ENCODE results near the gene SLCO2A1.

SLCO2A1 gene

GRCh38 chr3:133880886-133881455 lies 148.8 kb downstream of the SLCO2A1 start:
- DNase-seq: no peak

GRCh38 chr3:133880287-133880686 lies 149.4 kb downstream of the SLCO2A1 start:
- no peak for DNase-seq

DNA sequence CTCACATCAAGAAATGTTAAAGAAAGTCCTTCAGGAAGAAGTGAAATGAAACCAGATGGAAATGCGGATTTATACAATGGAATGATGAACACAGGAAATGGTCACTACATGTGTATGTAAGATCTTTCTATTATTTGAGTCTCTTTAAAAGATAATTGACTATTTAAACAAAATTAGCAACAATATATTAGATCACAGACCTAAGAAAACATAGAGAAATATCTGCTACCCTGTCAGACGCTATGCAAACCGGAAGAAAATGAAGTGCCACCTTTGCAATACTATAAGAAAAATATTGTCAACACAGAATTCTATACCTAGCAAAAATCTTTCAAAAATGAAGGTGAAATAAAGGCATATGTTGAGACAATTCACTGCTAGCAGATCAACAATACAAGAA lies 151.2 kb downstream of the SLCO2A1 start:
- DNase-seq: no peak

Measured in NCI-H524 (cell line).